ENCODE results near the gene OR6T1. TPM values are rescaled to one million over a fixed set of nuclear protein-coding genes. Genes with fewer than 3 reads are reported as not detected.
A peak's percentile ranks its signal among the peaks of the same experiment; 100 is the strongest.

The OR6T1 gene, protein sequence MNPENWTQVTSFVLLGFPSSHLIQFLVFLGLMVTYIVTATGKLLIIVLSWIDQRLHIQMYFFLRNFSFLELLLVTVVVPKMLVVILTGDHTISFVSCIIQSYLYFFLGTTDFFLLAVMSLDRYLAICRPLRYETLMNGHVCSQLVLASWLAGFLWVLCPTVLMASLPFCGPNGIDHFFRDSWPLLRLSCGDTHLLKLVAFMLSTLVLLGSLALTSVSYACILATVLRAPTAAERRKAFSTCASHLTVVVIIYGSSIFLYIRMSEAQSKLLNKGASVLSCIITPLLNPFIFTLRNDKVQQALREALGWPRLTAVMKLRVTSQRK
- total RNA-seq (2014; rRNA removed; shearing (Covaris generic)) (not detected in 2 replicates), polyA plus RNA-seq (2016; fragmentation: Nextera tagmentation; extraction: Ambion mirVana) (not detected in 2 replicates)

GRCh38 chr11:123943738-123944137, at the start of gene OR6T1:
Gene OR6T1, minus strand, starts transcription at chr11:123943838. Its CDS starts 0 bp downstream, at chr11:123943838.
- WGBS, 2 experiments (ENCODE audit: low coverage in 1 of 2, low lambda C conversion rate in 2 of 2, missing lambda C conversion rate in 2 of 2): 31 to 38% methylated on average over 3 of the region's 3 CpGs
- Histone ChIP-seq H3K4me1 (ENCODE audit: insufficient read depth) (no peaks in the 10 kb centered on the region), H3K36me3 (ENCODE audit: low read depth) (no peaks in the 10 kb centered on the region), H3F3A (ENCODE audit: insufficient read depth) (no peaks in the 10 kb centered on the region), H3K27me3 (replicated peaks; ENCODE audit: insufficient read depth) (peaks cover 3% of the 10 kb centered on the region; the same call in 1 of the 2 replicates), H3K27ac (no peak within 1 kb of the TSS), H3K9ac (no peak within 1 kb of the TSS), H2AFZ (no peak within 1 kb of the TSS), H4K20me1 (ENCODE audit: insufficient read depth) (no peaks in the 10 kb centered on the region), H3K79me2 (ENCODE audit: insufficient read depth) (no peaks in the 10 kb centered on the region), H3K9me2 (ENCODE audit: insufficient read depth) (no peaks in the 10 kb centered on the region), H3K4me3 (no peak within 1 kb of the TSS), H3K4me2 (ENCODE audit: unreplicated experiment) (no peak within 1 kb of the TSS), H3K9me3 (ENCODE audit: low read depth) (no peaks in the 10 kb centered on the region)
- TF ChIP-seq EZH2 (IDR thresholded peaks at IDR 0.05; ENCODE audit: insufficient read depth, poor library complexity, severe bottlenecking): no peak
- no peak for TF ChIP-seq EZH2phosphoT487 (IDR thresholded peaks at IDR 0.05; ENCODE audit: insufficient read depth, low read depth)
- in situ Hi-C loops (cut with MboI): no loop called here
- no peak for DNase-seq

GRCh38 chr11:123979311-123979710, 35.7 kb upstream of the OR6T1 start:
- WGBS, 2 experiments (ENCODE audit: low coverage in 1 of 2, low lambda C conversion rate in 2 of 2, missing lambda C conversion rate in 2 of 2): 31 to 45% methylated on average over 5 of the region's 5 CpGs
- in situ Hi-C loops (cut with MboI): no loop called here

DNA sequence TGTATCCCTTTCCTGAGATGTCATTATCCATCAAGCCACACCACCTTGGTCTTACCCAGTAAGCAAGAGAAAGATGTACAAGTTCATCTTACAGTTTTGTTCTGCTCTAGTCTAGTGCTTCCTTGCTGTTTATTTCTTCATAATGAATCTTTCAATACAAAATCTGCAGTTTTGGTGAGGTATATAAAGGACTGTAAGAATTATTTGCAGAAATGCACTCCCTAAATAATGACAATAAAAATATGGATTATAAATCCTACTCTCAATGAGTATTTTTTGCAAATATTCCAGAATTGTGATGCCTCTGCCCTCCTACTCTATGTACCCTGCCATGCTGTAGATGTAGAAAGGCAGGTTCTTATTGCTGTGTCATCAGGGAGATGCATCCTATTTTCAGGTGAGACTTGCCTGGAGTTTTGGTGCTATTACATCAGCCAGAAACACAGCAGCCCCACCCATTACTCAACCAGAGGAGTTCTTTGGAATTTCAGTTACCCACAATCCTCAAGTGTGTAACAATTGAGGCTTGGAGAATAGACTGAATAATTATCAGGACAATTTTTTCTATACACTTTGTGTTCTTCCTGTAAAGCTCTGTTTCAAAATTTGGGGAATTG, 34.2 kb upstream of the OR6T1 start, which contains the start of gene OR10S1:
Gene OR10S1, minus strand, starts transcription at position 51 of the 617 bp plus-strand sequence. CDS start 117 bp downstream, outside the sequence.
- Histone ChIP-seq H4K20me1 (ENCODE audit: insufficient read depth) (no peaks in the 10 kb centered on the region), H3K27me3 (replicated peaks; ENCODE audit: insufficient read depth) (no peaks in the 10 kb centered on the region; the same call in 1 of the 2 replicates), H3K4me1 (ENCODE audit: insufficient read depth) (peaks cover 14% of the 10 kb centered on the region), H2AFZ (no peak within 1 kb of the TSS), H3K27ac (no peak within 1 kb of the TSS), H3K79me2 (ENCODE audit: insufficient read depth) (no peaks in the 10 kb centered on the region), H3K36me3 (ENCODE audit: low read depth) (no peaks in the 10 kb centered on the region), H3K4me3 (no peak within 1 kb of the TSS), H3K9me3 (ENCODE audit: low read depth) (no peaks in the 10 kb centered on the region), H3K9ac (no peak within 1 kb of the TSS), H3K4me2 (ENCODE audit: unreplicated experiment) (no peak within 1 kb of the TSS), H3F3A (ENCODE audit: insufficient read depth) (peaks cover 13% of the 10 kb centered on the region), H3K9me2 (ENCODE audit: insufficient read depth) (no peaks in the 10 kb centered on the region)
- DNase-seq: peak; percentile 1
- TF ChIP-seq EZH2phosphoT487 (IDR thresholded peaks at IDR 0.05; ENCODE audit: insufficient read depth, low read depth) (no peak), EZH2 (IDR thresholded peaks at IDR 0.05; ENCODE audit: insufficient read depth, poor library complexity, severe bottlenecking) (no peak)
- in situ Hi-C loops (cut with MboI): no loop called here

More at GRCh38 chr11:123979311-123979710, 35.7 kb upstream of the OR6T1 start:
- no peak overlapping the region for H2AFZ ChIP-seq
- no peaks in the 10 kb centered on the region for H3K9me2 ChIP-seq (ENCODE audit: insufficient read depth)
- H3K9ac ChIP-seq: no peak overlapping the region
- TF ChIP-seq EZH2 (IDR thresholded peaks at IDR 0.05; ENCODE audit: insufficient read depth, poor library complexity, severe bottlenecking) (no peak), EZH2phosphoT487 (IDR thresholded peaks at IDR 0.05; ENCODE audit: insufficient read depth, low read depth) (no peak)
- no peaks in the 10 kb centered on the region for H4K20me1 ChIP-seq (ENCODE audit: insufficient read depth)
- H3K4me1 ChIP-seq (ENCODE audit: insufficient read depth): peaks cover 4% of the 10 kb centered on the region; the same call in 1 of the 2 replicates
- no peaks in the 10 kb centered on the region for H3K9me3 ChIP-seq (ENCODE audit: low read depth)
- no peak overlapping the region for H3K4me3 ChIP-seq
- H3K27me3 ChIP-seq (replicated peaks; ENCODE audit: insufficient read depth): no peaks in the 10 kb centered on the region; the same call in 1 of the 2 replicates
- H3K4me2 ChIP-seq (ENCODE audit: unreplicated experiment): no peak overlapping the region
- DNase-seq: no peak
- H3K27ac ChIP-seq: no peak overlapping the region
- H3K79me2 ChIP-seq (ENCODE audit: insufficient read depth): no peaks in the 10 kb centered on the region
- no peaks in the 10 kb centered on the region for H3K36me3 ChIP-seq (ENCODE audit: low read depth)
- H3F3A ChIP-seq (ENCODE audit: insufficient read depth): 0 out of 2 replicates have a peak, but pooled peaks cover under 1% of the 10 kb centered on the region

- WGBS, 2 experiments (ENCODE audit: low coverage in 1 of 2, low lambda C conversion rate in 2 of 2, missing lambda C conversion rate in 2 of 2): 82 to 84% methylated on average over 18 of the region's 18 CpGs
- H3K9me3 ChIP-seq (ENCODE audit: low read depth): no peaks in the 10 kb centered on the region
- H3K9me2 ChIP-seq (ENCODE audit: insufficient read depth): no peaks in the 10 kb centered on the region
- H3K4me2 ChIP-seq (ENCODE audit: unreplicated experiment): no peak overlapping the region
- no peak for DNase-seq
- no peaks in the 10 kb centered on the region for H4K20me1 ChIP-seq (ENCODE audit: insufficient read depth)
- no peaks in the 10 kb centered on the region; the same call in 1 of the 2 replicates for H3K27me3 ChIP-seq (replicated peaks; ENCODE audit: insufficient read depth)
- peaks cover 14% of the 10 kb centered on the region for H3K4me1 ChIP-seq (ENCODE audit: insufficient read depth)
- no peaks in the 10 kb centered on the region for H3K36me3 ChIP-seq (ENCODE audit: low read depth)
- H3K4me3 ChIP-seq: no peak overlapping the region
- in situ Hi-C loops (cut with MboI): no loop called here
- H3K9ac ChIP-seq: no peak overlapping the region
- H3K27ac ChIP-seq: no peak overlapping the region
- TF ChIP-seq EZH2 (IDR thresholded peaks at IDR 0.05; ENCODE audit: insufficient read depth, poor library complexity, severe bottlenecking) (no peak), EZH2phosphoT487 (IDR thresholded peaks at IDR 0.05; ENCODE audit: insufficient read depth, low read depth) (no peak)
- no peak overlapping the region for H2AFZ ChIP-seq
- peaks cover 13% of the 10 kb centered on the region for H3F3A ChIP-seq (ENCODE audit: insufficient read depth)
- no peaks in the 10 kb centered on the region for H3K79me2 ChIP-seq (ENCODE audit: insufficient read depth)
These were observed 33.3 kb upstream of the OR6T1 start for GRCh38 chr11:123976770-123977560.

Measured in GM23248 (cell line).